Measurements from ENCODE around the gene C1GALT1C1L.
A peak's percentile ranks its signal among the peaks of the same experiment; 100 is the strongest.

C1GALT1C1L gene

DNA sequence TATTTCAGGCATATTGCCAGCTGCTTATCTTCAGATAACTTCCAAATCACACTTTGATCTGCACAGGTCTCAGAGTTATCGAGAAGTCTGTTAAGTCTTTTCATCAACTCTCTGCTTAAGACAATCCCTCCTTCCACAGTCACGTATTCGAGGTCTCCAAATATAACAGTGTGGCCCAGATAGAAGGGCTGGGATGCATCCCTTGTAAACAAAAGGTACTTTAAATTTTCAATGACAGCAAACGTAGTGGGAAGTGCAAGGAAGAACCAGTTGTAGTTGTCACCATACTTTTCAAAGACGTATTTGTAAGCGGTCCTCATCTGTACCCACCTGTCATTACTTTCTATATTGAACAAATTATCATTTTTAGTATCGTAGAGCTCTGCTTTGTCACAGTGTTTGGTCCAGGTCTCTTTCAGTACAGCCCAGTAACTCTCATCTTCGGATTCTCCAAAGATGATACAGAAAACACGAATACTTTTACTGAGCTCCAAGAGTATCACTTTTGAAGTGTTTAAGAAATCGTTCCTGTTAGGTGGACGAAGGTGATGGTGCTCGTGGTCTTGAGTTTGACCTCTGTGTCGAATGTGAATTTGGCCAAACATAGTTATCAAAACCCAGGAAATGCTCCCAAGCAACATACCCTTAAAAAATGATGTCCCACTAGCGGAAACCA lies 445 bp downstream of the C1GALT1C1L start:
- no peak for DNase-seq (ENCODE audit: low read depth, low spot score)
- peak overlapping the region; percentile 52 for H3K4me3 ChIP-seq (ENCODE audit: low read depth, low read length)
- POLR2A ChIA-PET = no interaction called here
- CTCF ChIA-PET = no interaction called here
- TF ChIP-seq, protein P1, sequence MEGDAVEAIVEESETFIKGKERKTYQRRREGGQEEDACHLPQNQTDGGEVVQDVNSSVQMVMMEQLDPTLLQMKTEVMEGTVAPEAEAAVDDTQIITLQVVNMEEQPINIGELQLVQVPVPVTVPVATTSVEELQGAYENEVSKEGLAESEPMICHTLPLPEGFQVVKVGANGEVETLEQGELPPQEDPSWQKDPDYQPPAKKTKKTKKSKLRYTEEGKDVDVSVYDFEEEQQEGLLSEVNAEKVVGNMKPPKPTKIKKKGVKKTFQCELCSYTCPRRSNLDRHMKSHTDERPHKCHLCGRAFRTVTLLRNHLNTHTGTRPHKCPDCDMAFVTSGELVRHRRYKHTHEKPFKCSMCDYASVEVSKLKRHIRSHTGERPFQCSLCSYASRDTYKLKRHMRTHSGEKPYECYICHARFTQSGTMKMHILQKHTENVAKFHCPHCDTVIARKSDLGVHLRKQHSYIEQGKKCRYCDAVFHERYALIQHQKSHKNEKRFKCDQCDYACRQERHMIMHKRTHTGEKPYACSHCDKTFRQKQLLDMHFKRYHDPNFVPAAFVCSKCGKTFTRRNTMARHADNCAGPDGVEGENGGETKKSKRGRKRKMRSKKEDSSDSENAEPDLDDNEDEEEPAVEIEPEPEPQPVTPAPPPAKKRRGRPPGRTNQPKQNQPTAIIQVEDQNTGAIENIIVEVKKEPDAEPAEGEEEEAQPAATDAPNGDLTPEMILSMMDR (IDR thresholded peaks at IDR 0.05; ENCODE audit: insufficient read depth, low read length, missing control alignments) = no peak

DNA sequence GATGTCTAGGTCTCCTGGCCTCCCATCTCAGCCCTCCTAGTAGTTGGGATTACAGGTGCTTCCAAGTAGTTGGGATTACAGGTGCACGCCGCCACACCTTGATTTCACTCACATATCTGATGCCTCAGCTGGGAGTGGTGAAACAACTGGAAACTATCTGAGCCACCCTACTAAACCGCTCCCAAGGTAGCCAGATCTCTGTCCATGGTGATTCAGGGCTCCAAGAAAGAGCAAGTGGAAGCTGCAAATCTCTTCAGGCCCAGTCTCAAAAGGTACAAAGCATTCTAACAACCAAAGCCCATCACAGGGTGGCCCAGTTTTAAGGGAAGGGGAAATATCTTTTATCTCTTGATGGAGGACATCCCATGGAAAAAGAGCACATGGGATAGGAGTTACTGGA lies 19.0 kb downstream of the C1GALT1C1L start:
- no peak overlapping the region for H3K4me3 ChIP-seq (ENCODE audit: low read depth, low read length)
- TF ChIP-seq, protein P1 (IDR thresholded peaks at IDR 0.05; ENCODE audit: insufficient read depth, low read length, missing control alignments) = no peak
- DNase-seq (ENCODE audit: low read depth, low spot score) = no peak
- ChIA-PET POLR2A (no interaction called here), CTCF (no interaction called here)

DNA sequence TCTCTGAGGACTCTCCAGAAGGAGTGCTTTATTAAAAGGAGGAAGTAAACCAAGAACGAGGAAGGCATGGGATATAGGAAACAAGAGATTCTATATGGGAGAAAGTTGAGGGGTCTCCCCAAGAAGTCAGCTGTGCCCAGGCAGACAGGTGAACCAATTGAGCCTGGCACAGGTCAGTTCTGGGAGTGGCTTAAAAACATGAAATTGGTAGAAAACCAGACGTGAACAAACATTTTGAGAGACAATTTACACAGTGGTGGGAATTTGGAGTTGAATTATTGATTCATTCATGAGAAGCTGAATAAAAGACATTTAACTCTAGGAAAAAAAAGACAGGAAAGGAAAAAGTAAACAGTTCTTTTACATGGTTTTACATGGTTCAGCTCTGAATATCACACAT lies 22.7 kb downstream of the C1GALT1C1L start:
- no peak for DNase-seq (ENCODE audit: low read depth, low spot score)
- H3K4me3 ChIP-seq (ENCODE audit: low read depth, low read length) = no peak overlapping the region
- TF ChIP-seq, protein P1 (IDR thresholded peaks at IDR 0.05; ENCODE audit: insufficient read depth, low read length, missing control alignments) = no peak
- CTCF ChIA-PET = interaction anchor here (0.9 kb wide), 1 partner anchor 15 kb away, joined by 3 read pairs; no protein-coding TSS in a partner anchor
- POLR2A ChIA-PET = no interaction called here

DNA sequence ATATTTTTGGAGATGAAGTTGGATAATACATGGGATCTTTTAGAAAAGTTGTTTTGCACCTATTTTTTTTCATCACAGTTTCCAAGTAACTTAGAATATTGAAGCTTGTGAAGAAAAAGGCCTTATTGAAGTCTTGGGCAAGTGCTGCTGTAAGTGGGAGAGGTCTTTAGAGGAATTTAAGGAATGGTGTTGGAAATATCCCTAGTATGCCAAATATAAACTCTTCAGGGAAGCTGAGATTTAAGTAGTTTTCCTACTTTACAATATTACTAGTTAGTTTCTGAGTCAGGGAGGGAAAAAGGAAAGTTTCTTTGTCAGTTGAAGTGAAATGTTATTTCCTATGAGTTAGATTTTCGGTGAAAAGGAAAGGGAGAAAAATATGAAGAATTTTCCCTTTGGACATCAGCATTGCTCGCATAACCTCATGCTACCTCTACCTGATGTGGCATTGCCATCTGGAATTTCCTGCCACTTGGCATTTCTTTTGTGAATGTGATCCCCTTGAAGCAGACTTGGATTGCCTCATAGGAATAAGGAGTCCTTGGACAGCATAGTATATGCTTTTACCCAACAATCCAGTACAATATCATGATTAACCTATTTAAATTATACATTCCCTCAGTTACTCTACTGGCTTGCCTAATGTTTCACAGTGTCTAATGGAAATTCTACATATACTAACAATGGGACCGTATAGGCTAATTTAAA lies 27.1 kb downstream of the C1GALT1C1L start:
- POLR2A ChIA-PET = no interaction called here
- peak; percentile 29 for DNase-seq (ENCODE audit: low read depth, low spot score)
- CTCF ChIA-PET = interaction anchor here (1.4 kb wide), 1 partner anchor 36 kb away, joined by 3 read pairs; no protein-coding TSS in a partner anchor
- no peak overlapping the region for H3K4me3 ChIP-seq (ENCODE audit: low read depth, low read length)
- TF ChIP-seq, protein P1 (IDR thresholded peaks at IDR 0.05; ENCODE audit: insufficient read depth, low read length, missing control alignments) = no peak

DNA sequence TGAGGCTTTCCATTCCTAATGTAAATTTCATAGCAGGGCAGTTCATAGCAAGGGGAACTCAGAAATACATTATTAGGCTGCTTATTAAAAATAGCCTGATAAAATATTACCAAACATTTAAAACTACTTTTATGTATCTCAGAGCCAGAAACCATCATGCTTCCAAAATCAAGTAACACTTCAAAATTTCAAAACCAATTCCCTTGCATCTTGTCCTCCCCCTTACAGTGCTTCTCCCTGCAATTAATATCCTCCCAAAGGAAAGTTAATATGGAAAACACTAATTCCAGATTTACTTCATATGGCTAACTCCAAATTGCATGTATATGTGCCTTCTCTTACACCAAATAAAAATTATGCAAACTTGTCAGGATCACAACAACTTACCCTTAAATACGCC lies 32.5 kb downstream of the C1GALT1C1L start:
- no peak overlapping the region for H3K4me3 ChIP-seq (ENCODE audit: low read depth, low read length)
- TF ChIP-seq, protein P1 (IDR thresholded peaks at IDR 0.05; ENCODE audit: insufficient read depth, low read length, missing control alignments) = no peak
- DNase-seq (ENCODE audit: low read depth, low spot score) = no peak
- CTCF ChIA-PET = interaction anchor here (0.7 kb wide), 1 partner anchor 38 kb away, joined by 4 read pairs; no protein-coding TSS in a partner anchor
- POLR2A ChIA-PET = no interaction called here

DNA sequence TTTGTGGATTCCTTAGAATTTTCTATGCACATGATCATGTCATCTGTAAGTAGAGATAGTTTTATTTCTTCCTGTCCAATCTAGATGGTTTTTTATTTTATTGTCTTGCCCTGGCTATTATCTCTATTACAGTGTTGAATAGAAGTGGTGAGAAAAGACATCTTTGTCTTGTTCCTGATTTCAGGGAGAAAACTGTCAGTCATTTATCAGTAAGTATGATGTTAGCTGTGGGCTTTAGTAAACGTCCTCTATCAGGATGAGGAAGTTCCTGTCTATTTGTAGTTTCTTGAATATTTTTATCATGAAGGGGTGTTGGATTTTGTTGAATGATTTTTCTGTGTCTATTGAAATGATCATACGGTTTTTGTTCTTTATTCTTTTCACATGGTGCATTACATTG lies 33.9 kb downstream of the C1GALT1C1L start:
- no peak overlapping the region for H3K4me3 ChIP-seq (ENCODE audit: low read depth, low read length)
- no peak for DNase-seq (ENCODE audit: low read depth, low spot score)
- CTCF ChIA-PET = no interaction called here
- POLR2A ChIA-PET = no interaction called here
- TF ChIP-seq, protein P1 (IDR thresholded peaks at IDR 0.05; ENCODE audit: insufficient read depth, low read length, missing control alignments) = no peak

All from AG04449 (cell line).